Rectal smooth muscle tissue (tissue), 1 donor: ENCODE data around the gene CELA3B.
"Not testable (repeated sequence)": the region's sequence is repeated elsewhere in the genome, so short reads cannot be mapped to it uniquely, and the experiment has no call there.

Source experiments
- H3K27ac ChIP-seq: one replicate; pipeline ENCODE4 v1.7.0; 2013; ENCODE audit warnings: low read depth, low read length, inconsistent platforms
- H3K27me3 ChIP-seq: one replicate; pipeline ENCODE4 v1.7.0; 2013; ENCODE audit warnings: low read length; ENCODE audit not compliant: control insufficient read depth, insufficient read depth
- H3K36me3 ChIP-seq: one replicate; pipeline ENCODE4 v1.7.0; 2013; ENCODE audit warnings: low read length; ENCODE audit not compliant: control insufficient read depth, insufficient read depth
- H3K4me1 ChIP-seq: one replicate; pipeline ENCODE4 v1.7.0; 2013; ENCODE audit warnings: low read length; ENCODE audit not compliant: control insufficient read depth, insufficient read depth
- H3K4me3 ChIP-seq: one replicate; pipeline ENCODE4 v1.7.0; 2013; ENCODE audit warnings: low read length
- H3K9ac ChIP-seq: one replicate; pipeline ENCODE4 v1.7.0; 2013; ENCODE audit warnings: low read length

The CELA3B gene

GRCh38 chr1:22034834-22035233 lies 58.0 kb downstream of the CELA3B start:
- not testable (repeated sequence) for H3K27ac ChIP-seq, H3K4me1 ChIP-seq, H3K27me3 ChIP-seq, H3K36me3 ChIP-seq, H3K4me3 ChIP-seq, H3K9ac ChIP-seq

GRCh38 chr1:22037520-22037919 lies 60.7 kb downstream of the CELA3B start:
- peaks cover 5% of the 10 kb centered on the region for H3K4me1 ChIP-seq
- no peak overlapping the region for H3K9ac ChIP-seq
- no peaks in the 10 kb centered on the region for H3K27me3 ChIP-seq
- no peak overlapping the region for H3K27ac ChIP-seq
- no peaks in the 10 kb centered on the region for H3K36me3 ChIP-seq
- no peak overlapping the region for H3K4me3 ChIP-seq

- no peak overlapping the region for H3K27ac ChIP-seq
Observed at GRCh38 chr1:22038036-22038435, 61.2 kb downstream of the CELA3B start.

More at GRCh38 chr1:22038036-22038435, 61.2 kb downstream of the CELA3B start:
- no peak overlapping the region for H3K9ac ChIP-seq
- H3K4me3 ChIP-seq: no peak overlapping the region
- peaks cover 5% of the 10 kb centered on the region for H3K4me1 ChIP-seq
- H3K36me3 ChIP-seq: no peaks in the 10 kb centered on the region
- no peaks in the 10 kb centered on the region for H3K27me3 ChIP-seq
